Pulmonary artery endothelial cell (primary cell): ENCODE measurements around the gene NTRK2. TPM values are rescaled to one million over a fixed set of nuclear protein-coding genes. Genes with fewer than 3 reads are reported as not detected.

Experiments
- DNase-seq: peaks from one replicate; pipeline ENCODE4 v3.0.0-alpha.2; 2011; ENCODE audit warnings: low read depth, low spot score
- total RNA-seq: library from RNA; depleted of rRNA; stranded (reverse); fragments of >200 nt; gene quantifications from 2 replicates; pipeline ENCODE4 v1.2.3, GENCODE V29; 2014

The NTRK2 gene
- total RNA-seq, 1 donor from 2014 or later, result under 0.01 TPM

GRCh38 chr9:84849049-84849448, 179.5 kb downstream of the NTRK2 start:
- no peak for DNase-seq

- DNase-seq, result no peak
Observed at GRCh38 chr9:84850830-84851392, 181.4 kb downstream of the NTRK2 start.

GRCh38 chr9:84851935-84852585, 182.5 kb downstream of the NTRK2 start:
- DNase-seq, result peak; percentile 92

GRCh38 chr9:84852617-84853301, 183.2 kb downstream of the NTRK2 start:
- DNase-seq, result no peak

GRCh38 chr9:84856181-84856632, 186.7 kb downstream of the NTRK2 start:
- no peak for DNase-seq

GRCh38 chr9:84857211-84857610, 187.7 kb downstream of the NTRK2 start:
- no peak for DNase-seq

GRCh38 chr9:84858364-84858763, 188.8 kb downstream of the NTRK2 start:
- DNase-seq, result no peak

GRCh38 chr9:84860249-84861115, 191.0 kb downstream of the NTRK2 start:
- DNase-seq, result no peak

- no peak for DNase-seq
Observed at GRCh38 chr9:84861455-84861854, 191.9 kb downstream of the NTRK2 start.

- DNase-seq, result no peak
Observed at GRCh38 chr9:84862308-84862707, 192.8 kb downstream of the NTRK2 start.

GRCh38 chr9:84862810-84863287, 193.3 kb downstream of the NTRK2 start:
- DNase-seq, result peak; percentile 35

GRCh38 chr9:84863372-84863771, 193.8 kb downstream of the NTRK2 start:
- DNase-seq, result no peak

- no peak for DNase-seq
Observed at GRCh38 chr9:84866396-84867175, 197.1 kb downstream of the NTRK2 start.

- DNase-seq, result no peak
Observed at GRCh38 chr9:84867186-84867585, 197.7 kb downstream of the NTRK2 start.

- DNase-seq, result no peak
Observed at GRCh38 chr9:84869091-84869490, 199.6 kb downstream of the NTRK2 start.

- DNase-seq, result no peak
Observed at GRCh38 chr9:84871983-84872382, 202.5 kb downstream of the NTRK2 start.

- DNase-seq, result no peak
Observed at GRCh38 chr9:84874022-84874421, 204.5 kb downstream of the NTRK2 start.

GRCh38 chr9:84874596-84874995, 205.1 kb downstream of the NTRK2 start:
- DNase-seq, result peak; percentile 8

- no peak for DNase-seq
Observed at GRCh38 chr9:84875193-84875592, 205.7 kb downstream of the NTRK2 start.

GRCh38 chr9:84879631-84880030, 210.1 kb downstream of the NTRK2 start:
- DNase-seq, result no peak

- no peak for DNase-seq
Observed at GRCh38 chr9:84880835-84881234, 211.3 kb downstream of the NTRK2 start.
